H9 (cell line): ENCODE data around the gene BCAR1. TPM values are rescaled to one million over a fixed set of nuclear protein-coding genes. Genes with fewer than 3 reads are reported as not detected.
A peak's percentile ranks its signal among the peaks of the same experiment; 100 is the strongest.

ENCODE experiments used
- DNase-seq: peaks from one replicate; pipeline ENCODE4 v3.0.0-alpha.2; 2017
- H2AFZ ChIP-seq: one replicate; pipeline ENCODE4 v1.6.1; 2013; ENCODE audit warnings: mild to moderate bottlenecking, low read length, control low read depth, moderate library complexity
- H2AK5ac ChIP-seq: 2 replicates; pipeline ENCODE4 v1.6.1; 2013; ENCODE audit warnings: low read length, control low read depth, mixed read lengths; ENCODE audit not compliant: insufficient read length
- H2BK120ac ChIP-seq: one replicate; pipeline ENCODE4 v1.6.1; 2013; ENCODE audit warnings: low read depth, mild to moderate bottlenecking, low read length, control low read depth, inconsistent platforms; ENCODE audit not compliant: poor library complexity, severe bottlenecking
- H2BK12ac ChIP-seq: 2 replicates; pipeline ENCODE4 v1.6.1; 2013; ENCODE audit warnings: low read length, control low read depth, mixed read lengths, low read depth; ENCODE audit not compliant: insufficient read length
- H2BK15ac ChIP-seq: 2 replicates; pipeline ENCODE4 v1.6.1; 2013; ENCODE audit warnings: low read depth, low read length, control low read depth
- H2BK20ac ChIP-seq: one replicate; pipeline ENCODE4 v1.6.1; 2013; ENCODE audit warnings: low read depth, mild to moderate bottlenecking, low read length, control low read depth, inconsistent platforms; ENCODE audit not compliant: poor library complexity, severe bottlenecking
- H2BK5ac ChIP-seq: 2 replicates; pipeline ENCODE4 v1.6.1; 2013; ENCODE audit warnings: low read length, control low read depth, mixed read lengths; ENCODE audit not compliant: insufficient read length
- H3K14ac ChIP-seq: 2 replicates; pipeline ENCODE4 v1.6.1; 2013; ENCODE audit warnings: low read length, control low read depth; ENCODE audit not compliant: insufficient read depth
- H3K18ac ChIP-seq: 2 replicates; pipeline ENCODE4 v1.6.1; 2013; ENCODE audit warnings: low read depth, mild to moderate bottlenecking, mixed read lengths, low read length, control low read depth; ENCODE audit not compliant: insufficient read length
- H3K23ac ChIP-seq: 2 replicates; pipeline ENCODE4 v1.6.1; 2013; ENCODE audit warnings: low read length, control low read depth, mixed read lengths, low read depth; ENCODE audit not compliant: insufficient read length
- H3K23me2 ChIP-seq: 2 replicates; pipeline ENCODE4 v1.6.1; 2013; ENCODE audit warnings: low read depth, mild to moderate bottlenecking, mixed read lengths, low read length, control low read depth; ENCODE audit not compliant: insufficient read length, poor library complexity, severe bottlenecking
- H3K27ac ChIP-seq: 2 replicates; pipeline ENCODE4 v1.5.1; 2013; ENCODE audit warnings: low read length, control low read depth, mixed read lengths, low read depth; ENCODE audit not compliant: insufficient read length
- H3K27me3 ChIP-seq: 2 replicates; pipeline ENCODE4 v1.6.1; 2013; ENCODE audit warnings: low read length, control low read depth, inconsistent platforms; ENCODE audit not compliant: insufficient read depth
- H3K4ac ChIP-seq: 2 replicates; pipeline ENCODE4 v1.6.1; 2013; ENCODE audit warnings: low read depth, mild to moderate bottlenecking, control low read depth, inconsistent platforms, low read length, moderate library complexity
- H3K4me1 ChIP-seq: 2 replicates; pipeline ENCODE4 v1.6.1; 2013; ENCODE audit warnings: low read length, control low read depth, inconsistent platforms; ENCODE audit not compliant: insufficient read depth
- H3K4me2 ChIP-seq: 2 replicates; pipeline ENCODE4 v1.6.1; 2013; ENCODE audit warnings: low read length, control low read depth, mixed read lengths; ENCODE audit not compliant: insufficient read length, insufficient read depth
- H3K56ac ChIP-seq: 2 replicates; pipeline ENCODE4 v1.6.1; 2013; ENCODE audit warnings: low read depth, mild to moderate bottlenecking, mixed read lengths, low read length, control low read depth; ENCODE audit not compliant: insufficient read length
- H3K79me1 ChIP-seq: 2 replicates; pipeline ENCODE4 v1.6.1; 2013; ENCODE audit warnings: low read depth, mild to moderate bottlenecking, moderate library complexity, low read length, control low read depth, inconsistent platforms; ENCODE audit not compliant: insufficient read depth, poor library complexity, severe bottlenecking
- H3K79me2 ChIP-seq: 2 replicates; pipeline ENCODE4 v1.6.1; 2013; ENCODE audit warnings: low read length, control low read depth, inconsistent platforms; ENCODE audit not compliant: insufficient read depth
- H3K9ac ChIP-seq: 2 replicates; pipeline ENCODE4 v1.6.1; 2013; ENCODE audit warnings: low read length, control low read depth, mixed read lengths; ENCODE audit not compliant: insufficient read length; ENCODE audit errors: extremely low read depth
- H3K9me3 ChIP-seq: one replicate; pipeline ENCODE4 v1.6.1; 2013; ENCODE audit warnings: low read depth, low read length, inconsistent platforms; ENCODE audit not compliant: control insufficient read depth
- H3T11ph ChIP-seq: one replicate; pipeline ENCODE4 v1.6.1; 2013; ENCODE audit warnings: mild to moderate bottlenecking, low read length, control low read depth, inconsistent platforms
- H4K20me1 ChIP-seq: one replicate; pipeline ENCODE4 v1.6.1; 2013; ENCODE audit not compliant: control insufficient read depth, insufficient read length, insufficient read depth
- H4K5ac ChIP-seq: 2 replicates; pipeline ENCODE4 v1.6.1; 2013; ENCODE audit warnings: low read depth, mild to moderate bottlenecking, mixed read lengths, low read length, control low read depth; ENCODE audit not compliant: insufficient read length
- H4K8ac ChIP-seq: replicated peaks from 2 replicates; pipeline ENCODE4 v1.6.1; 2013; ENCODE audit warnings: low read length, control low read depth, mixed read lengths, low read depth; ENCODE audit not compliant: insufficient read length
- H4K91ac ChIP-seq: 2 replicates; pipeline ENCODE4 v1.6.1; 2013; ENCODE audit warnings: low read depth, mild to moderate bottlenecking, moderate library complexity, mixed read lengths, low read length, control low read depth; ENCODE audit not compliant: insufficient read length
- H3K27ac Mint-ChIP-seq, 3 experiments: 2 replicates in 2 of 3; 3 replicates in 1 of 3; pipeline ENCODE4 v1.8.0; 2020 to 2021; ENCODE audit warnings: mixed read lengths in 3 of 3, mild to moderate bottlenecking in 1 of 3, moderate library complexity in 1 of 3
- H3K27me3 Mint-ChIP-seq: 2 replicates; pipeline ENCODE4 v1.8.0; 2021; ENCODE audit warnings: low read depth, mild to moderate bottlenecking, moderate library complexity, mixed read lengths
- H3K36me3 Mint-ChIP-seq, 3 experiments: 2 replicates in 2 of 3; 3 replicates in 1 of 3; pipeline ENCODE4 v1.8.0; 2020 to 2021; ENCODE audit warnings: low read depth in 3 of 3, mixed read lengths in 3 of 3; ENCODE audit not compliant: insufficient read depth in 1 of 3
- H3K4me1 Mint-ChIP-seq, 2 experiments: 2 replicates each; pipeline ENCODE4 v1.8.0; 2020; ENCODE audit warnings: mixed read lengths in 2 of 2
- H3K4me3 Mint-ChIP-seq, 2 experiments: 2 replicates in 1 of 2; 3 replicates in 1 of 2; pipeline ENCODE4 v1.8.0; 2020 to 2021; ENCODE audit warnings: mild to moderate bottlenecking in 2 of 2, mixed read lengths in 2 of 2, moderate library complexity in 1 of 2
- H3K9me3 Mint-ChIP-seq, 2 experiments: 2 replicates in 1 of 2; 3 replicates in 1 of 2; pipeline ENCODE4 v1.8.0; 2020; ENCODE audit warnings: mild to moderate bottlenecking in 2 of 2, mixed read lengths in 2 of 2, moderate library complexity in 1 of 2
- CTCF ChIP-seq: fragments of 200-600 bp; sonication (generic); conservative IDR thresholded peaks from 3 replicates; pipeline ENCODE4 v1.8.0; 2021; ENCODE audit warnings: antibody characterized with exemption, mild to moderate bottlenecking
- WGBS: extraction: QIAGEN DNeasy Blood & Tissue Kit; methylation state at CpG from one replicate; pipeline ENCODE4 v1.1.7; 2013; ENCODE audit warnings: missing lambda C conversion rate, low lambda C conversion rate, mixed read lengths; ENCODE audit not compliant: insufficient read length; ENCODE audit errors: extremely low coverage; 5-methylcytosine and 5-hydroxymethylcytosine counted together
- total RNA-seq: library from RNA; stranded (reverse); gene quantifications from 2 replicates; pipeline ENCODE4 v1.2.1, GENCODE V29; 2021

BCAR1 gene
- total RNA-seq, 1 experiment from 2014 or later, result 97.1 TPM

- H2AFZ ChIP-seq, result no peak overlapping the region
- H4K20me1 ChIP-seq, result no peaks in the 10 kb centered on the region
- H3K18ac ChIP-seq, result no peak overlapping the region
- H4K91ac ChIP-seq, result no peak overlapping the region
- TF ChIP-seq CTCF, result no peak
- no peak overlapping the region for H3K9ac ChIP-seq
- H3K9me3 ChIP-seq, result no peaks in the 10 kb centered on the region
- H3K4me1 Mint-ChIP-seq, result peaks cover 0 to 9% of the 10 kb centered on the region in 2 experiments
- no peak overlapping the region for H2BK12ac ChIP-seq
- H2AK5ac ChIP-seq, result no peak overlapping the region
- no peak overlapping the region for H2BK5ac ChIP-seq
- no peaks in the 10 kb centered on the region for H3K27me3 ChIP-seq
- H3K14ac ChIP-seq, result no peak overlapping the region
- H3K27ac Mint-ChIP-seq, result peak overlapping the region in 1 of 3 experiments; percentile 70; a peak in 1 of 7 replicates
- H3K23ac ChIP-seq, result no peak overlapping the region
- H3K27ac ChIP-seq, result no peak overlapping the region
- no peak for DNase-seq
- H3K36me3 Mint-ChIP-seq, result 0 out of 7 replicates have a peak, but pooled peaks cover 0 to 4% (median 0%) of the 10 kb centered on the region in 3 experiments
- no peak overlapping the region for H2BK120ac ChIP-seq
- no peak overlapping the region for H2BK15ac ChIP-seq
- no peaks in the 10 kb centered on the region for H3K79me1 ChIP-seq
- no peak overlapping the region for H3K56ac ChIP-seq
- no peak overlapping the region for H3K4me3 Mint-ChIP-seq
- no peak overlapping the region for H3K4ac ChIP-seq
- H3K4me2 ChIP-seq, result no peak overlapping the region
- no peaks in the 10 kb centered on the region; a peak in 1 of 5 replicates for H3K9me3 Mint-ChIP-seq
- no CpG with 5 or more reads among the region's 4 CpGs for WGBS
- H2BK20ac ChIP-seq, result no peak overlapping the region
- peaks cover 2% of the 10 kb centered on the region; the same call in 1 of the 2 replicates for H3K27me3 Mint-ChIP-seq
- no peak overlapping the region for H4K5ac ChIP-seq
- H3K4me1 ChIP-seq, result no peaks in the 10 kb centered on the region
- no peak overlapping the region for H3T11ph ChIP-seq
- no peaks in the 10 kb centered on the region for H3K79me2 ChIP-seq
- H3K23me2 ChIP-seq, result no peaks in the 10 kb centered on the region
- no peak overlapping the region for H4K8ac ChIP-seq
Observed at GRCh38 chr16:75193265-75193650, 58.2 kb downstream of the BCAR1 start.
